DND-41 (cell line): ENCODE data around the gene GGCT.

Experiments
- ATAC-seq: fragments of 200-7000 bp; cut with Tn5 transposase; 3 replicates; pipeline ENCODE4 v1.9.1; 2021; ENCODE audit warnings: low read depth; ENCODE audit not compliant: insufficient read depth
- DNase-seq: peaks from one replicate; pipeline ENCODE4 v3.0.0-alpha.2; 2020
- H2AFZ ChIP-seq: 2 replicates; pipeline ENCODE4 v1.6.0; 2012; ENCODE audit warnings: low read depth, low read length
- H3K27ac ChIP-seq: 2 replicates; pipeline ENCODE4 v1.5.1; 2012; ENCODE audit warnings: low read length, inconsistent platforms
- H3K27me3 ChIP-seq: fragments of 200-600 bp; sonication (generic); 2 replicates; pipeline ENCODE4 v1.6.0; 2012; ENCODE audit warnings: low read length, mild to moderate bottlenecking, inconsistent platforms; ENCODE audit not compliant: insufficient read depth, poor library complexity
- H3K36me3 ChIP-seq: 2 replicates; pipeline ENCODE4 v1.5.1; 2012; ENCODE audit warnings: low read length, inconsistent platforms; ENCODE audit not compliant: insufficient read depth
- H3K4me1 ChIP-seq: 2 replicates; pipeline ENCODE4 v1.5.1; 2012; ENCODE audit warnings: mild to moderate bottlenecking, low read length; ENCODE audit not compliant: insufficient read depth
- H3K4me2 ChIP-seq: 2 replicates; pipeline ENCODE4 v1.6.0; 2012; ENCODE audit warnings: mild to moderate bottlenecking, moderate library complexity, low read length, inconsistent platforms; ENCODE audit not compliant: insufficient read depth
- H3K4me3 ChIP-seq, 2 experiments: fragments of 200-600 bp in 1 of 2; shearing (Covaris generic) in 1 of 2; 2 replicates each; pipeline ENCODE4 v1.5.1; 2012 to 2016; ENCODE audit warnings: inconsistent platforms in 2 of 2, low read length in 2 of 2, mild to moderate bottlenecking in 2 of 2, low read depth in 1 of 2, moderate library complexity in 1 of 2
- H3K79me2 ChIP-seq: 2 replicates; pipeline ENCODE4 v1.6.0; 2012; ENCODE audit warnings: low read length, inconsistent platforms; ENCODE audit not compliant: insufficient read depth
- H3K9ac ChIP-seq: 2 replicates; pipeline ENCODE4 v1.6.0; 2012; ENCODE audit warnings: low read depth, mild to moderate bottlenecking, inconsistent platforms, low read length, moderate library complexity
- H3K9me3 ChIP-seq: 2 replicates; pipeline ENCODE4 v1.5.1; 2012; ENCODE audit warnings: low read length, moderate library complexity, mild to moderate bottlenecking, inconsistent platforms; ENCODE audit not compliant: insufficient read depth, severe bottlenecking
- H4K20me1 ChIP-seq: 2 replicates; pipeline ENCODE4 v1.6.0; 2012; ENCODE audit warnings: low read length; ENCODE audit not compliant: insufficient read depth
- CTCF ChIP-seq: IDR thresholded peaks from 2 replicates; pipeline ENCODE4 v1.5.1; 2012; ENCODE audit warnings: borderline replicate concordance, low read length, moderate library complexity, mild to moderate bottlenecking; ENCODE audit not compliant: poor library complexity, severe bottlenecking; ENCODE audit errors: extremely low read depth
- EZH2 ChIP-seq: IDR thresholded peaks from 3 replicates; pipeline ENCODE4 v1.6.1; 2012; ENCODE audit warnings: borderline replicate concordance, low read depth, mild to moderate bottlenecking, moderate library complexity, low read length, inconsistent platforms; ENCODE audit not compliant: severe bottlenecking

GGCT gene

GRCh38 chr7:30522159-30522558 lies 17.5 kb upstream of the GGCT start:
- Histone ChIP-seq H3K79me2 (no peaks in the 10 kb centered on the region), H3K4me2 (no peak overlapping the region), H3K27ac (no peak overlapping the region), H3K4me3 (no peak overlapping the region), H3K4me1 (no peaks in the 10 kb centered on the region), H3K9me3 (no peaks in the 10 kb centered on the region), H3K9ac (no peak overlapping the region), H3K36me3 (no peaks in the 10 kb centered on the region), H4K20me1 (no peaks in the 10 kb centered on the region), H3K27me3 (no peaks in the 10 kb centered on the region), H2AFZ (no peak overlapping the region)
- DNase-seq = no peak
- no peak for TF ChIP-seq CTCF
- TF ChIP-seq EZH2 = no peak
- no peak for ATAC-seq

DNA sequence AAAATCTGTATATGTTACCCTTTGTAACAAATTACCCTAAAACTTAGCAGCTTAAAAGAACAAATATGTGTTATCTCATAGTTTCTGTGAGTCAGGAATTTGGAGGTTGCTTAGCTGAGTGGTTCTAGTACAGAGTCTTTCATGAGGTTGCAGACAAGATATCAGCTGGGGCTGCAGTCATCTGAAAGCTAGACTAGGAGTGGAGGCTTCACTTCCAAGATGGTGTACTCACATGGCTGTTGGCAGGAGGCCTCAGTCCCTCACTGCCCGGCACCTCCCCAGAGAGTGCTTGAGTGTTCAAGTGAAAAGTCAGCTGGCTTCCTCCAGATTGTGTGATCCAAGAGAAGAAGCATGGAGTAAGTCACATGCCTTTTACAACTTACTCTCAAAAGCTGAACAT lies 16.9 kb upstream of the GGCT start:
- DNase-seq (no peak), ATAC-seq (no peak)
- H3K27me3 ChIP-seq = no peaks in the 10 kb centered on the region
- no peaks in the 10 kb centered on the region for H4K20me1 ChIP-seq
- no peak overlapping the region for H3K9ac ChIP-seq
- no peak overlapping the region for H2AFZ ChIP-seq
- H3K4me3 ChIP-seq = no peak overlapping the region
- H3K79me2 ChIP-seq = no peaks in the 10 kb centered on the region
- H3K4me2 ChIP-seq = no peak overlapping the region
- TF ChIP-seq EZH2 (no peak), CTCF (no peak)
- H3K4me1 ChIP-seq = no peaks in the 10 kb centered on the region
- no peak overlapping the region for H3K27ac ChIP-seq
- no peaks in the 10 kb centered on the region for H3K9me3 ChIP-seq
- H3K36me3 ChIP-seq = no peaks in the 10 kb centered on the region

DNA sequence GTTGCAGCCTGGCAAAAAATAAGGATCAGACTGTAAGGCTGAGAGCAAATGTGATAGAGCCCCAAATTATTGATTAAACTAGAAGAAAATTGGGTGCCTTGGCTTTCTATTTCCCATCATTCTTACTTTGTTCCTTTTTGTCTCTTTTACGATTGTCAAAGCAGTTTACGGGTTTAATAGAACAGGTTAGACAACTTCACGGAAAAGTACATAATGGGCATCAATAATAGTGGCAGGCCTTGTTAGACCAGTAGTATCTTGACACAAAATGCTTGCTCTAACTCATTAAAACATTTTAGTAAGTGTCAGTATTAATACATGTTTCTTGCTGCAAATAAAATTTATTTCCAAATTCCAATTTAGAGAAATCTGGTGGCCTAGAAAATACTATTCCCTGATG lies 14.5 kb upstream of the GGCT start:
- H4K20me1 ChIP-seq = no peaks in the 10 kb centered on the region
- TF ChIP-seq CTCF (no peak), EZH2 (no peak)
- no peaks in the 10 kb centered on the region for H3K36me3 ChIP-seq
- no peaks in the 10 kb centered on the region for H3K9me3 ChIP-seq
- H3K27ac ChIP-seq = no peak overlapping the region
- H3K79me2 ChIP-seq = no peaks in the 10 kb centered on the region
- no peak overlapping the region for H3K4me3 ChIP-seq
- no peak overlapping the region for H2AFZ ChIP-seq
- no peak overlapping the region for H3K4me2 ChIP-seq
- no peaks in the 10 kb centered on the region for H3K4me1 ChIP-seq
- no peak overlapping the region for H3K9ac ChIP-seq
- DNase-seq = no peak
- no peaks in the 10 kb centered on the region for H3K27me3 ChIP-seq
- no peak for ATAC-seq

- no peaks in the 10 kb centered on the region for H3K79me2 ChIP-seq
- DNase-seq = no peak
- H2AFZ ChIP-seq = no peak overlapping the region
- no peaks in the 10 kb centered on the region for H3K36me3 ChIP-seq
- no peak overlapping the region for H3K4me2 ChIP-seq
- no peak for ATAC-seq
- H3K4me1 ChIP-seq = no peaks in the 10 kb centered on the region
- TF ChIP-seq CTCF (no peak), EZH2 (no peak)
- H3K27me3 ChIP-seq = no peaks in the 10 kb centered on the region
- H3K9ac ChIP-seq = no peak overlapping the region
- H3K9me3 ChIP-seq = no peaks in the 10 kb centered on the region
- no peak overlapping the region for H3K4me3 ChIP-seq
- no peaks in the 10 kb centered on the region for H4K20me1 ChIP-seq
- no peak overlapping the region for H3K27ac ChIP-seq
Observed at GRCh38 chr7:30515761-30516160, 11.1 kb upstream of the GGCT start.
